Measurements from ENCODE around the gene ZSCAN30.

Gene ZSCAN30

GRCh38 chr18:35278969-35279368 is 11.1 kb downstream of the ZSCAN30 start:
- Histone ChIP-seq H3K9ac (ENCODE audit: insufficient read length, low read depth) (no peak overlapping the region), H3K4me3 (ENCODE audit: insufficient read length, low read depth) (no peak overlapping the region), H3K27me3 (ENCODE audit: insufficient read depth, insufficient read length) (no peaks in the 10 kb centered on the region), H3K4me1 (ENCODE audit: insufficient read depth, insufficient read length) (no peaks in the 10 kb centered on the region), H3K36me3 (ENCODE audit: insufficient read depth, insufficient read length, low read length) (peaks cover 4% of the 10 kb centered on the region), H3K9me3 (ENCODE audit: insufficient read depth, low read length) (peaks cover 15% of the 10 kb centered on the region; the same call in 1 of the 2 replicates)
- no peak for TF ChIP-seq YY1 (IDR thresholded peaks at IDR 0.05; ENCODE audit: insufficient read depth, insufficient read length)
- DNase-seq (ENCODE audit: low read depth, low spot score): no peak

GRCh38 chr18:35278085-35278484 is 11.9 kb downstream of the ZSCAN30 start:
- no peak for TF ChIP-seq YY1 (IDR thresholded peaks at IDR 0.05; ENCODE audit: insufficient read depth, insufficient read length)
- no peak for TF ChIP-seq ZNF274 (IDR thresholded peaks at IDR 0.05; ENCODE audit: low read depth, low read length)
- TF ChIP-seq SUZ12 (IDR thresholded peaks at IDR 0.05; ENCODE audit: extremely low read depth, insufficient read depth, insufficient read length): no peak
- H3K9ac ChIP-seq (ENCODE audit: insufficient read length, low read depth): no peak overlapping the region
- no peaks in the 10 kb centered on the region for H3K36me3 ChIP-seq (ENCODE audit: insufficient read depth, insufficient read length, low read length)
- H3K27me3 ChIP-seq (ENCODE audit: insufficient read depth, insufficient read length): no peaks in the 10 kb centered on the region
- no peak overlapping the region for H3K4me3 ChIP-seq (ENCODE audit: insufficient read length, low read depth)
- no peak for DNase-seq (ENCODE audit: low read depth, low spot score)
- H3K9me3 ChIP-seq (ENCODE audit: insufficient read depth, low read length): peaks cover 6% of the 10 kb centered on the region; the same call in 1 of the 2 replicates
- no peaks in the 10 kb centered on the region for H3K4me1 ChIP-seq (ENCODE audit: insufficient read depth, insufficient read length)

GRCh38 chr18:35277633-35278032 is 12.4 kb downstream of the ZSCAN30 start:
- Histone ChIP-seq H3K9ac (ENCODE audit: insufficient read length, low read depth) (no peak overlapping the region), H3K9me3 (ENCODE audit: insufficient read depth, low read length) (peaks cover 2% of the 10 kb centered on the region; the same call in 1 of the 2 replicates), H3K4me1 (ENCODE audit: insufficient read depth, insufficient read length) (no peaks in the 10 kb centered on the region), H3K36me3 (ENCODE audit: insufficient read depth, insufficient read length, low read length) (no peaks in the 10 kb centered on the region), H3K4me3 (ENCODE audit: insufficient read length, low read depth) (no peak overlapping the region), H3K27me3 (ENCODE audit: insufficient read depth, insufficient read length) (no peaks in the 10 kb centered on the region)
- TF ChIP-seq YY1 (IDR thresholded peaks at IDR 0.05; ENCODE audit: insufficient read depth, insufficient read length) (no peak), SUZ12 (IDR thresholded peaks at IDR 0.05; ENCODE audit: extremely low read depth, insufficient read depth, insufficient read length) (no peak), ZNF274 (IDR thresholded peaks at IDR 0.05; ENCODE audit: low read depth, low read length) (no peak)
- no peak for DNase-seq (ENCODE audit: low read depth, low spot score)

GRCh38 chr18:35276267-35276666 is 13.8 kb downstream of the ZSCAN30 start:
- Histone ChIP-seq H3K36me3 (ENCODE audit: insufficient read depth, insufficient read length, low read length) (no peaks in the 10 kb centered on the region), H3K27me3 (ENCODE audit: insufficient read depth, insufficient read length) (no peaks in the 10 kb centered on the region), H3K4me1 (ENCODE audit: insufficient read depth, insufficient read length) (no peaks in the 10 kb centered on the region), H3K9ac (ENCODE audit: insufficient read length, low read depth) (no peak overlapping the region), H3K4me3 (ENCODE audit: insufficient read length, low read depth) (no peak overlapping the region), H3K9me3 (ENCODE audit: insufficient read depth, low read length) (peaks cover 4% of the 10 kb centered on the region; the same call in 1 of the 2 replicates)
- TF ChIP-seq YY1 (IDR thresholded peaks at IDR 0.05; ENCODE audit: insufficient read depth, insufficient read length) (no peak), SUZ12 (IDR thresholded peaks at IDR 0.05; ENCODE audit: extremely low read depth, insufficient read depth, insufficient read length) (no peak), ZNF274 (IDR thresholded peaks at IDR 0.05; ENCODE audit: low read depth, low read length) (no peak)
- DNase-seq (ENCODE audit: low read depth, low spot score): no peak

- Histone ChIP-seq H3K36me3 (ENCODE audit: insufficient read depth, insufficient read length, low read length) (no peaks in the 10 kb centered on the region), H3K9ac (ENCODE audit: insufficient read length, low read depth) (no peak overlapping the region), H3K27me3 (ENCODE audit: insufficient read depth, insufficient read length) (no peaks in the 10 kb centered on the region), H3K9me3 (ENCODE audit: insufficient read depth, low read length) (peaks cover 4% of the 10 kb centered on the region; the same call in 1 of the 2 replicates), H3K4me3 (ENCODE audit: insufficient read length, low read depth) (no peak overlapping the region), H3K4me1 (ENCODE audit: insufficient read depth, insufficient read length) (no peaks in the 10 kb centered on the region)
- DNase-seq (ENCODE audit: low read depth, low spot score): no peak
- no peak for TF ChIP-seq ZNF274 (IDR thresholded peaks at IDR 0.05; ENCODE audit: low read depth, low read length)
- no peak for TF ChIP-seq SUZ12 (IDR thresholded peaks at IDR 0.05; ENCODE audit: extremely low read depth, insufficient read depth, insufficient read length)
- no peak for TF ChIP-seq YY1 (IDR thresholded peaks at IDR 0.05; ENCODE audit: insufficient read depth, insufficient read length)
Observed at GRCh38 chr18:35271656-35272055, 18.4 kb downstream of the ZSCAN30 start.

GRCh38 chr18:35268821-35269220 is 21.2 kb downstream of the ZSCAN30 start:
- H3K27me3 ChIP-seq (ENCODE audit: insufficient read depth, insufficient read length): no peaks in the 10 kb centered on the region
- TF ChIP-seq YY1 (IDR thresholded peaks at IDR 0.05; ENCODE audit: insufficient read depth, insufficient read length): no peak
- TF ChIP-seq ZNF274 (IDR thresholded peaks at IDR 0.05; ENCODE audit: low read depth, low read length): no peak
- TF ChIP-seq SUZ12 (IDR thresholded peaks at IDR 0.05; ENCODE audit: extremely low read depth, insufficient read depth, insufficient read length): no peak
- H3K4me3 ChIP-seq (ENCODE audit: insufficient read length, low read depth): no peak overlapping the region
- no peak overlapping the region for H3K9ac ChIP-seq (ENCODE audit: insufficient read length, low read depth)
- DNase-seq (ENCODE audit: low read depth, low spot score): no peak
- peaks cover 4% of the 10 kb centered on the region; the same call in 1 of the 2 replicates for H3K9me3 ChIP-seq (ENCODE audit: insufficient read depth, low read length)
- peaks cover 5% of the 10 kb centered on the region for H3K36me3 ChIP-seq (ENCODE audit: insufficient read depth, insufficient read length, low read length)
- H3K4me1 ChIP-seq (ENCODE audit: insufficient read depth, insufficient read length): no peaks in the 10 kb centered on the region

GRCh38 chr18:35267809-35268208 is 22.2 kb downstream of the ZSCAN30 start:
- Histone ChIP-seq H3K4me1 (ENCODE audit: insufficient read depth, insufficient read length) (no peaks in the 10 kb centered on the region), H3K9ac (ENCODE audit: insufficient read length, low read depth) (no peak overlapping the region), H3K4me3 (ENCODE audit: insufficient read length, low read depth) (no peak overlapping the region), H3K9me3 (ENCODE audit: insufficient read depth, low read length) (peaks cover 4% of the 10 kb centered on the region; the same call in 1 of the 2 replicates), H3K27me3 (ENCODE audit: insufficient read depth, insufficient read length) (no peaks in the 10 kb centered on the region), H3K36me3 (ENCODE audit: insufficient read depth, insufficient read length, low read length) (peaks cover 11% of the 10 kb centered on the region)
- no peak for TF ChIP-seq ZNF274 (IDR thresholded peaks at IDR 0.05; ENCODE audit: low read depth, low read length)
- no peak for DNase-seq (ENCODE audit: low read depth, low spot score)

Measured in NT2/D1 (cell line).